NOMO-1 treated with dmso at 0.1 percent for 144 hours (cell line): Measurements from ENCODE around the gene PDS5A.
"Not testable (repeated sequence)": the region's sequence is repeated elsewhere in the genome, so short reads cannot be mapped to it uniquely, and the experiment has no call there.

ENCODE experiments used
- DNase-seq: peaks from one replicate; lab custom pipeline; 2025; ENCODE audit not compliant: unreplicated experiment; lab: John Stamatoyannopoulos, UW

PDS5A gene

DNA sequence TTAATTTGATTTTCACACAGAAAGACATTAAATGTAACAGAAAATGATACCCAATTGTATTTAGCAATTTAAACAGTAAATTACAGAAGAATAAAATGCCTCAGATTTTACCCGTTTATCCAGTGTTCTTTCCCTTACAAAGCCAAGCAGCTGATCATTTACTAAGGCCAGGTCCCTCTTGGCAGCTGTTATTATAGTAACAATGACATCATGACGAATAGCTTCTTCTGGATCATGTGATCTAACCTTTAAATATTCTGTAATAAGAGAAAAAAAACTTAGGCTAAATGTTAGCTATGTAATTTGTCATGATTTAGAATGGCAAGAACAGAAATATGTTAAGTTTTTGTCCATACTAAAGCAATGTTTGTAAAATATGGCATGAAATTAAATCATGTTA is 69.4 kb downstream of the PDS5A start:
- DNase-seq = no peak

- DNase-seq = no peak
Observed at GRCh38 chr4:39905656-39906055, 72.1 kb downstream of the PDS5A start.

- not testable (repeated sequence) for DNase-seq
Observed at GRCh38 chr4:39905019-39905418, 72.7 kb downstream of the PDS5A start.

DNA sequence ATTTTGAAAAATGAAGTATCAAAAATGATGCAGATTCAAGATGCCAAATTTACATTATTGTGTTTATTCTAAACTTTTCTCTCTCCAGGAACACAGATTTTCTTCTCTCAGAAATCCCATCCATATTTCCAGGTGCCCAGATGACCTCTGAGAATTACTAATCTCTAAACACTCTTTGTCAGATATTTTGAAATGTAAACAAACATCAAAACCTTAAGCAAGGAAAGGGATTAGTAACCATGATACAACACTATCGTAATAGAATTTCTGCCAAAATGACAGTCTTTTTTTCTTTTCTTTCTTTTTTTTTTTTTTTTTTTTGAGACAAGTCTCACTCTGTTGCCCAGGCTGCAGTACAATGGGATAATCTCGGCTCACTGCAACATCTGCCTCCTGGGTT is 76.7 kb downstream of the PDS5A start:
- no peak for DNase-seq

- DNase-seq = no peak
Observed at GRCh38 chr4:39899291-39899690, 78.4 kb downstream of the PDS5A start.

- DNase-seq = no peak
Observed at GRCh38 chr4:39898015-39898414, 79.7 kb downstream of the PDS5A start.

GRCh38 chr4:39893693-39894072 is 84.0 kb downstream of the PDS5A start:
- DNase-seq = no peak

- DNase-seq = no peak
Observed at GRCh38 chr4:39892988-39893692, 84.6 kb downstream of the PDS5A start.

DNA sequence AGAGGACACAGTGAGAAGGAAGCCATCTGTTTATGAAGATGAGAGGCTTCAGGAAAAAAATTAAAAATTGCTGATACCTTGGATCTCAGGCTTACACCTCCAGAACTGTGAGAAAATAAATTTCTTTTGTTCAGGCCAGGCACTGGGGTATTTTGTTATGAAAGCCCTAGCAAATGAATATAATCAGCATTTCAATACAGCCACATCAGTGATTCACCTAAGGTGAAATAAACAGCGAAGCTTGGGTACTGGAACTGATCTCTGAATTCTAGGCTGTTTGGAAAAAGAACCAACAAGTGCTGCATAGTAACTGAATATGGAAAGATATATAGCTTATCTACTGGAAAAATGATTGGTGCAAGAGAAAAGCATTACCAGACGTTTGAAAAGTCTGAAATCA is 88.5 kb downstream of the PDS5A start:
- DNase-seq = no peak

GRCh38 chr4:39888541-39888940 is 89.2 kb downstream of the PDS5A start:
- DNase-seq = no peak

- DNase-seq = no peak
Observed at GRCh38 chr4:39883646-39884045, 94.1 kb downstream of the PDS5A start.

DNA sequence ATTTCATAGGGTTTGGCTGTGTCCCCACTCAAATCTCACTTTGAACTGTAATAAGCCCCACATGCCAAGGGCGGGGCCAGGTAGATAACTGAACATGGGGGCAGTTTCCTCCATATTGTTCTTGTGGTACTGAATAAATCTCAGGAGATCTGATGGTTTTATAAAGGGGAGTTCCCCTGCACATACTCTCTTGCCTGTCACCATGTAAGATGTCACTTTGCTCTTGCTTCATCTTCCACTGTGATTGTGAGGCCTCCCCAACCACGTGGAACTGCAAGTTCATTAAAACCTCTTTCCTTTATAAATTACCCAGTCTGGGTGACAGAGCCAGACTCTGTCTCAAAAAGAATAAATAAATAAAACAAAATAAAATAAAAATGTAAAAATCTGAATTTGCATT is 95.9 kb downstream of the PDS5A start:
- DNase-seq = no peak

- DNase-seq = no peak
Observed at GRCh38 chr4:39877971-39878370, 99.7 kb downstream of the PDS5A start.

DNA sequence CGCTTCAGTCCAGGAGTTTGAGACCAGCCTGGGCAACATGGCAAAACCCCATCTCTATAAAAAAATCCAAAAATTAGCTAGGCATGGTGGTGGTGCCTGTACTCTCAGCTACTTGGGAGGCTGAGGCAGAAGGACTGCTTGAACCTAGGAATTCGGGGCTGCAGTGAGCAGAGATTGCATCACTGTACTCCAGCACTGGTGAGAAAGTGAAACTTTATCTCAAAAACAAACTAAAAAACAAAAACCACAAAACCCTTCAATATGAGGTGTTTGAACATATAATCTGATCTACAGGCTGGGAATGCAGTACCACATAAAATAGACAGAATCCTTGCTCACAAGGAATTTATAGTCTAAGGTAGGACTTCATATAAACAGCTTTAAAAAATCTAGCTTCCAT is 103.9 kb downstream of the PDS5A start:
- no peak for DNase-seq

- no peak for DNase-seq
Observed at GRCh38 chr4:39865280-39865679, 112.4 kb downstream of the PDS5A start.

- no peak for DNase-seq
Observed at GRCh38 chr4:39864391-39864790, 113.3 kb downstream of the PDS5A start.

- no peak for DNase-seq
Observed at GRCh38 chr4:39860804-39861203, 116.9 kb downstream of the PDS5A start.

DNA sequence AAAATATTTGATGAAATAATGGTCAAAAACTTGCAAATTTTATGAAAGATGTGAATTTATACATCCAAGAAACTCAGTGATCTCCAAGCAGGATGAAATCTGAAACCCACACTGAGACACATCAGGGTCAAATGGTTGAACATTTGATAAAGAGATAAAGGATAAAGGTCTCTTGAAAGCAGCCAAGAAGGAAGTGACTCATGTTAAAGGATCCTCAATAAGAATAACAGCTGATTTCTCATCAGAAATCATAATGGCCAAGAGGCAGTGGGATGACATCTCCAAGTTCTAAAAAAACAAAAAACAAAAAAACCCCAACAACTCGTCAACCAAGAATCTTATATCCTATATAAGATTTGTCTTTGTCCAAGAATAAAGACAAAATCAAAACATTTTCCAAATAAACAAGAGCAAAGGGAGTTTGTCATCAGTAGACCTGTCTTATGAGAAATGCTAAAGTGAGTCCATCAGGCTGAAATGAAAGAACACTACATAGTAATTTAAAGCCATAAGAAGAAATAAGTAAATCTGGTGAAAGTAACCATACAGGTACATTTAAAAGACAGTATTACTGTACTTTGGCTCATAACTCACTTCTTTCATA is 121.7 kb downstream of the PDS5A start:
- no peak for DNase-seq

DNA sequence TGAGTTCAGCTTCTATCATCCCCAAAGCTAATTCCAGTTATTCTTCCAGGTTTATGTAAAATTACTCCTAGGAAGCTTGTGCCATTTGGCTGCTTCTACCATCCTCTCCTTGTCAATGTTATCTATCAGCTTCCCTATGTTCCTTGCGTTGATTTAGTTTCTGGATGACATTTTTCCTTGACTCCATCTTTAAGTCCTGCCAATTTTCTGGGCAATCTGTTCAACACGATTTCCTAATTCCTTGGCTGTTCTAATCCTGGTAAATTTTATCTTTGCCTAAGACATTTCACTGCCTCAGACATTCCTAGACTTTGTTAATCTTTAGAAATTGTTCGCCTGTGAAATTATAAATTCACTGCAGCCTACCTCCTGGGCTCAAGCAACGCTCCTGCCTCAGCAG is 125.1 kb downstream of the PDS5A start:
- no peak for DNase-seq

DNA sequence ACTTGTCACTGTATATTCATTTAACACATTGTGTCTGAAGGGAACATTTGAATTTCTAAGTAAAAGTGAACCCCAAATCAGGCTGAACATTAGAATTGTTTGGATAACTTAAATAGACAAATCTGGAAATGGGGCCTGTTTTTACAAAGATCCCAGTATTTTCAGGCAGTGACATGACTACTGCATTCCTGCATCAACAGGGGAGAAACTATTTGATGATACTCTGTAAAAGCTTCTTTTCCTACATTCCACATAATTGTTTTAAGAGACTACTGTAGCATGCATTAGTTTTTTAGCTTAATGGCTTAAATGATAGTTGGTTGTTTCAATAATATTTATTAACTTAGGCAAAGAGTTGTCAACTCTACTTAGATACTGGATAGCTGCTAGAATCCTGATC is 127.0 kb downstream of the PDS5A start:
- DNase-seq = no peak

DNA sequence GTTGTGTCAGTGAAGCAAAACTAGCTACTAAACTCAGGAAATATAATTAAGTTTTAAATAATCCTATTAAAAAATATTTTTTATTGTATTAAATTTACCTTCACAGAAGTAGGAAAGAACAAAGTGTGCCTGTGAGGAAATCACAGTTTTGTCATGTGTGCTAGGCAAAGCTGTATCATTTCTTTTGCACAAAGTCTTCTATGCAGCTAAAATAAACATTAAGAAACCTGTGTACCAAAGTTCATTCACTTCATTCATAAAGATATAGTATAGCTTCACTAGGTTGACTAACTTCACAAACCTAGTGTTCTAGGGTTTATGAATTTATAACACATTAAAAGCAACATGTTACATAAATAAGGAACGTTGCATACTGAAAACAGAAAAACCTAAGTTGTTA is 131.0 kb downstream of the PDS5A start:
- DNase-seq = no peak

DNA sequence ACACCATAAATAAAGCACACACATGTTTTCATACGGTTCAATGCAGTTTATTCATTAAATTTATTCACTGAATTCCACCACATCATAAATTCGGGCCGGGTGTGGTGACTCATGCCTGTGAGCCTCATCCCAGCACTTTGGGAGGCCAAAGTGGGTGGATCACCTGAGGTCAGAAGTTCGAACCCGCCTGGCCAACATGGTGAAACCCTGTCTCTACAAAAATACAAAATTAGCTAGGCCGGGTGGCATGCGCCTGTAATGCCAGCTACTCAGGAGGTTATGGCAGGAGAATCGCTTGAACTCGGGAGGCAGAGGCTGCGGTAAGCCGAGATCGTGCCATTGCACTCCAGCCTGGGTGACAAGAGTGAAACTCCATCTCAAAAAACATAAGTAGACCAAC is 131.6 kb downstream of the PDS5A start:
- no peak for DNase-seq

DNA sequence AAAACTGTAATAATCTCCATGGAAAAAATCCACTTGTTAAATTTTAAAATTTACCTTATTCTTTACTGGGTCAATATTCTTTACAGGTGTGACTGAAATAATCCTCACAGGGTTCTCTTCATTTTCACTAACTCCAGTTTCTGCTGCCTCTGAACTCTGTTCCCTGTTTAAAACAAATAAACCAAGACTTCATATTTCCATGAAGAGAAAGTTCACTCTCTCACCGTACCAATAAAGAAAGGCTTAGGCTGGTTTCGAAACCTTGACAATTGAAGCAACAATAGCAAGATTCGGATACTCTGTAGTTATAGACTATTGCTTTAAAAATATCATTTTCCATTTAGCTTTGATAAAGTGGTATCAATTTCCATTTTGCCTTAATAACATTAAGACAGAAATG is 135.8 kb downstream of the PDS5A start:
- DNase-seq = no peak
